HCT116 (cell line): ENCODE results near the gene PRICKLE2. TPM values are rescaled to one million over a fixed set of nuclear protein-coding genes. Genes with fewer than 3 reads are reported as not detected.

ENCODE experiments used
- ATAC-seq: fragments of 200-7000 bp; cut with Tn5 transposase; 2 replicates; pipeline ENCODE4 v1.9.1; 2020; ENCODE audit warnings: mild to moderate bottlenecking, moderate library complexity
- BruUV-seq: library from RNA; stranded (reverse); fragments of 400-500 nt; replicated peaks from 2 replicates; lab custom pipeline; 2021; lab: Mats Ljungman, UMichigan
- CTCF ChIA-PET: fragments of 300-600 bp; sonication (Branson Sonifier 250); formaldehyde crosslinking; loops from one replicate; lab custom pipeline; 2021; ENCODE audit warnings: antibody characterized with exemption; lab: Charles Lee
- POLR2A ChIA-PET: fragments of 300-600, 350-600 bp; sonication (Branson Sonifier 250); formaldehyde crosslinking; loops from one replicate; lab custom pipeline; 2021; ENCODE audit warnings: antibody characterized with exemption; lab: Charles Lee
- RAD21 ChIA-PET, 2 experiments: fragments of 300-600 bp; sonication (Branson Sonifier 250); formaldehyde crosslinking; loops; one replicate each; lab custom pipeline; 2023; ENCODE audit warnings: low total read pairs in 2 of 2; ENCODE audit not compliant: uncharacterized antibody in 2 of 2, unreplicated experiment in 2 of 2, low non-redundant PET in 1 of 2; lab: Charles Lee
- DNase-seq: peaks from one replicate; pipeline ENCODE4 v3.0.0-alpha.2; 2010; ENCODE audit warnings: low read depth, low spot score
- H2AFZ ChIP-seq: fragments of 200-600 bp; shearing (Covaris generic), sonication (generic); 2 replicates; pipeline ENCODE4 v1.6.1; 2017; ENCODE audit warnings: low read depth, mixed run types, mixed read lengths, antibody characterized with exemption, low read length; ENCODE audit not compliant: poor library complexity, severe bottlenecking
- H3K27ac ChIP-seq: 2 replicates; pipeline ENCODE4 v1.5.1; 2012; ENCODE audit warnings: low read depth, low read length
- H3K27me3 ChIP-seq: fragments of 200-600 bp; sonication (generic); 2 replicates; pipeline ENCODE4 v1.6.1; 2016; ENCODE audit warnings: mixed run types, low read length, mixed read lengths; ENCODE audit not compliant: insufficient read depth
- H3K36me3 ChIP-seq, 2 experiments: fragments of 200-500 bp in 1 of 2; fragments of 200-600 bp in 1 of 2; sonication (Bioruptor generic) in 1 of 2; sonication (generic) in 1 of 2; 2 replicates each; pipeline versions ENCODE4 v1.5.1 to v1.6.1; 2014 to 2016; ENCODE audit warnings: low read length in 2 of 2, inconsistent platforms in 1 of 2, mixed read lengths in 1 of 2, mixed run types in 1 of 2; ENCODE audit not compliant: insufficient read depth in 2 of 2, control insufficient read depth in 1 of 2
- H3K4me1 ChIP-seq, 2 experiments: fragments of 200-600 bp in 1 of 2; sonication (generic) in 1 of 2; 2 replicates each; pipeline versions ENCODE4 v1.5.1 to v1.6.1; 2012 to 2017; ENCODE audit warnings: low read length in 2 of 2, inconsistent platforms in 1 of 2, mild to moderate bottlenecking in 1 of 2, mixed read lengths in 1 of 2, mixed run types in 1 of 2, moderate library complexity in 1 of 2; ENCODE audit not compliant: insufficient read depth in 2 of 2, control insufficient read depth in 1 of 2
- H3K4me2 ChIP-seq: fragments of 200-600 bp; sonication (generic); 2 replicates; pipeline ENCODE4 v1.6.1; 2017; ENCODE audit warnings: mixed run types, low read length, mixed read lengths
- H3K4me3 ChIP-seq, 2 experiments: fragments of 200-600 bp in 1 of 2; sonication (generic) in 1 of 2; replicated peaks in 1 of 2; 2 replicates each; pipeline ENCODE4 v1.5.1; 2011 to 2016; ENCODE audit warnings: low read length in 2 of 2, control low read depth in 1 of 2, low read depth in 1 of 2, mild to moderate bottlenecking in 1 of 2, mixed read lengths in 1 of 2, mixed run types in 1 of 2
- H3K79me2 ChIP-seq: fragments of 200-600 bp; sonication (generic); 2 replicates; pipeline ENCODE4 v1.6.1; 2017; ENCODE audit warnings: mild to moderate bottlenecking, mixed run types, low read length, moderate library complexity, mixed read lengths; ENCODE audit not compliant: insufficient read depth
- H3K9ac ChIP-seq: fragments of 200-600 bp; sonication (generic); 2 replicates; pipeline ENCODE4 v1.6.1; 2016; ENCODE audit warnings: low read length, mixed read lengths
- H3K9me2 ChIP-seq: fragments of 200-600 bp; sonication (generic), shearing (Covaris generic); 2 replicates; pipeline ENCODE4 v1.6.1; 2017; ENCODE audit warnings: mixed run types, mild to moderate bottlenecking, moderate library complexity; ENCODE audit not compliant: insufficient read depth
- H3K9me3 ChIP-seq, 2 experiments: fragments of 200-500 bp in 1 of 2; fragments of 200-600 bp in 1 of 2; sonication (Bioruptor generic) in 1 of 2; sonication (generic) in 1 of 2; 2 replicates each; pipeline ENCODE4 v1.6.1; 2014 to 2017; ENCODE audit warnings: low read length in 2 of 2, mixed read lengths in 2 of 2, inconsistent platforms in 1 of 2, low read depth in 1 of 2, mild to moderate bottlenecking in 1 of 2, mixed run types in 1 of 2, moderate library complexity in 1 of 2; ENCODE audit not compliant: control insufficient read depth in 1 of 2, insufficient read depth in 1 of 2
- H4K20me1 ChIP-seq: fragments of 200-600 bp; sonication (generic), shearing (Covaris generic); 2 replicates; pipeline ENCODE4 v1.6.1; 2017; ENCODE audit warnings: mixed run types, mild to moderate bottlenecking, moderate library complexity; ENCODE audit not compliant: insufficient read depth
- ATF3 ChIP-seq: IDR thresholded peaks from 2 replicates; pipeline ENCODE4 v1.6.1; 2012
- EZH2 ChIP-seq: fragments of 200-600 bp; sonication (generic); IDR thresholded peaks from 2 replicates; pipeline ENCODE4 v1.6.1; 2017; ENCODE audit warnings: antibody characterized with exemption, mixed run types
- POLR2A ChIP-seq: IDR thresholded peaks from 2 replicates; pipeline ENCODE4 v1.7.0; 2011; ENCODE audit warnings: borderline replicate concordance; ENCODE audit not compliant: insufficient read depth, insufficient read length; ENCODE audit errors: extremely low read depth
- REST ChIP-seq: IDR thresholded peaks from 2 replicates; pipeline ENCODE4 v1.6.1; 2012; ENCODE audit warnings: low read depth
- SIN3A ChIP-seq: IDR thresholded peaks from 2 replicates; pipeline ENCODE4 v1.6.1; 2012; ENCODE audit warnings: low read depth
- SRF ChIP-seq: IDR thresholded peaks from 2 replicates; pipeline ENCODE4 v1.6.1; 2012; ENCODE audit warnings: low read depth
- TCF7L2 ChIP-seq: IDR thresholded peaks from 2 replicates; pipeline ENCODE4 v1.7.0; 2011; ENCODE audit warnings: borderline replicate concordance, inconsistent platforms; ENCODE audit not compliant: insufficient read depth, insufficient read length; ENCODE audit errors: extremely low read depth
- intact Hi-C: fragments of 100-400 bp; cut with micrococcal nuclease; formaldehyde crosslinking; loops from 2 replicates; pipeline ENCODE4 v1.10.0; 2022
- total RNA-seq: library from RNA; stranded (reverse); gene quantifications from one replicate; pipeline ENCODE4 v1.2.1, GENCODE V29; 2021; ENCODE audit not compliant: unreplicated experiment

The PRICKLE2 gene
- total RNA-seq, 1 experiment from 2014 or later = 0.05 TPM

GRCh38 chr3:64268926-64269325 lies 43.7 kb upstream of the PRICKLE2 start:
- Histone ChIP-seq H3K9me2 (no peaks in the 10 kb centered on the region), H4K20me1 (no peaks in the 10 kb centered on the region), H2AFZ (no peak overlapping the region), H3K36me3 (no peaks in the 10 kb centered on the region), H3K9me3 (no peaks in the 10 kb centered on the region; a peak in 1 of 4 replicates), H3K27ac (no peak overlapping the region), H3K4me1 (no peaks in the 10 kb centered on the region), H3K9ac (no peak overlapping the region), H3K4me3 (no peak overlapping the region), H3K79me2 (no peaks in the 10 kb centered on the region), H3K27me3 (peaks cover 17% of the 10 kb centered on the region; the same call in 1 of the 2 replicates), H3K4me2 (no peak overlapping the region)
- RAD21 ChIA-PET = no interaction called here
- CTCF ChIA-PET = no interaction called here
- intact Hi-C loops = loop anchor here (10.0 kb wide), 1 partner anchor 216 kb away; no protein-coding TSS in a partner anchor
- BruUV-seq = no TSS peak
- no peak for DNase-seq
- POLR2A ChIA-PET = no interaction called here
- no peak for ATAC-seq
- TF ChIP-seq POLR2A (no peak), SRF (no peak)

- Histone ChIP-seq H3K9ac (no peak overlapping the region), H3K4me1 (no peaks in the 10 kb centered on the region), H3K27me3 (peaks cover 24% of the 10 kb centered on the region), H3K9me2 (no peaks in the 10 kb centered on the region), H3K36me3 (no peaks in the 10 kb centered on the region), H3K4me3 (no peak overlapping the region), H3K4me2 (no peak overlapping the region), H3K27ac (no peak overlapping the region), H4K20me1 (no peaks in the 10 kb centered on the region), H3K79me2 (no peaks in the 10 kb centered on the region), H2AFZ (no peak overlapping the region), H3K9me3 (no peaks in the 10 kb centered on the region; a peak in 1 of 4 replicates)
- no peak for ATAC-seq
- BruUV-seq = no TSS peak
- RAD21 ChIA-PET = no interaction called here
- POLR2A ChIA-PET = no interaction called here
- CTCF ChIA-PET = no interaction called here
- no peak for DNase-seq
- intact Hi-C loops = loop anchor here (10.0 kb wide), 1 partner anchor 217 kb away; no protein-coding TSS in a partner anchor
- TF ChIP-seq REST (no peak), EZH2 (no peak), POLR2A (no peak), SIN3A (no peak), TCF7L2 (no peak), ATF3 (no peak)
These were observed 42.7 kb upstream of the PRICKLE2 start for GRCh38 chr3:64267721-64268604.
